Measurements from ENCODE around the gene SGMS2.

Gene SGMS2

DNA sequence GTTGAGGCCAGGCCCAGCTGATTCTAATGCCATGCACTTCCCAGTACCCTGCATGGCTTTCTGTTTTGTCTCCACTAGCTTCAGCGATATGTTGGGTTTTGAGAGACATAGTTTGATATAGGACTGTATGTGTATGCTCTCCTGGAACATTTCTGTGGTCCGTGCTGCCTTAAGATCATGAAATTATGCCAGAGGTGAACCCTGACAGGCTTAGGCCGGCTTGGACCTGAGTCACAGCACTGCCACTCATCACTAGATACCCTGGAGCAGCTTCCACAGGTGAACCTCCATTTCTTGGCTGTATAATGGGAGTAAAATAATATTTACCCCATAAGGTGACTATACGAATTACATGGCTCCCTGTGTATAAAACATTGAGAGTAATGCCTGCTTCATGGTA, 6.4 kb downstream of the SGMS2 start:
- FAIRE-seq: no peak

DNA sequence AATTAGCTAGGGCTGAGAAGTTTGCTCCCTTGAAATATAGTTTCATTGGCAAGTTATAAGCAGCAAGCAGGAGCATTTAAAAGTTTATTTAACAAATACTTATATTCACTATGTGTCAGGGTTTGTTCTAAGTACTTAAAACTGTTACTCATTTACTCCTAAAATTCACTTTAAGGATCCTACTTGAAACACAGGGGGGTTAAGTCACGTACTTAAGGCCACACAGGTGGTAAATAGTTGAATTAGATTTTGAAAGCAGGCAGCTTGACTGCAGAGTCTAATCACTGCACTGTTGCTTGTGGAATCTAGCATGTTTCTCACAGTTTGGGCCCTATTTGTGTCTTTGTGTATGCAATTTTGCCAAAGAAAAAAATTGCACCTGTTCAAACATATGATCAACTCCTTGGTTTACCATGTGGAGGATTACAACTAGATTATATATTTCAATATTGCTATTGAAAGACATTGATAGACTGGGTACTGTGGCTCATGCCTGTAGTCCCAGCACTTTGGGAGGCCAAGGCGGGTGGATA, 7.6 kb downstream of the SGMS2 start:
- FAIRE-seq: no peak

GRCh38 chr4:107834241-107834794, 9.6 kb downstream of the SGMS2 start:
- FAIRE-seq: no peak

- FAIRE-seq: no peak
Observed at GRCh38 chr4:107835406-107835805, 10.7 kb downstream of the SGMS2 start.

- no peak for FAIRE-seq
Observed at GRCh38 chr4:107837317-107837716, 12.6 kb downstream of the SGMS2 start.

GRCh38 chr4:107837776-107838618, 13.3 kb downstream of the SGMS2 start:
- no peak for FAIRE-seq

GRCh38 chr4:107838861-107839565, 14.3 kb downstream of the SGMS2 start:
- no peak for FAIRE-seq

DNA sequence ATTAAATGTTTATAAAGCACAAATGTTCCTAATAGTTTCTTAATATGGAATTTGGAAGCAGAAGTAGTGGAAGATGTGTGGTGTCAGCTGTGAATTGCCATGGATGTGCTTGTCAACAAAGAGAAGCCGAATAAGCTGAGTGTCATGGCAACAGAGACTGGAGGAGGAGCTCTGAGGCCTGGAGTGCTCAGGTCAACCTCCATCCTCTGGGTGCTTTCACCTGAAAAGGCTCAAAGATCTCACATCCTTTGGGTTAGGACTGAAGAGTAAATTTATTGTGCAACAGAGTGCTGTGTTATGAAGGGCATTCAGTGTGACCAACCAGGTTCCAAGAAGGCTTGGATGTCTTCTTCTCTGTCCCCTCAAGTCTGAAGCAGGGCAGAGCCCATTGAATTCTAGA, 18.7 kb downstream of the SGMS2 start:
- no peak for FAIRE-seq

DNA sequence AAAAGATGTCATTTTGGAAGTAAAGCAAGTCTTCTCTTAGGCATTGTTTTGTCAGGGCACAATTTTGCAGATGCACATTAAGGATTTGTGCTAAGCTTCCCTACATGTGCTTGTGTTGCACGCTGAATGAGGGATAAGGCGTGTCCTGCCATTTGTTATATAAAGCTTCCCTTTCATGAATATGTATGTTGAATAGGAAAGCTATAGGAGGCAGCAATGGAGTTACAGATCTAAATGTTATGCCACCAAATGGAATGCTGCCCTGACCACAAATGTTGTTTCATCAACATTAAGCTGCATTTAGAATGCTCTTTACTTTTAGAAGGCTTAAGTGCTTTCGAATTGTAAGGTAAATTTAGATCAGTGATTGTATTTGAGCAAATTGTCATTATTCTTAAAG, 20.9 kb downstream of the SGMS2 start:
- no peak for FAIRE-seq

GRCh38 chr4:107850438-107850837, 25.7 kb downstream of the SGMS2 start:
- FAIRE-seq: no peak

GRCh38 chr4:107853444-107854355, 29.0 kb downstream of the SGMS2 start:
- no peak for FAIRE-seq

- no peak for FAIRE-seq
Observed at GRCh38 chr4:107854356-107855022, 29.8 kb downstream of the SGMS2 start.

DNA sequence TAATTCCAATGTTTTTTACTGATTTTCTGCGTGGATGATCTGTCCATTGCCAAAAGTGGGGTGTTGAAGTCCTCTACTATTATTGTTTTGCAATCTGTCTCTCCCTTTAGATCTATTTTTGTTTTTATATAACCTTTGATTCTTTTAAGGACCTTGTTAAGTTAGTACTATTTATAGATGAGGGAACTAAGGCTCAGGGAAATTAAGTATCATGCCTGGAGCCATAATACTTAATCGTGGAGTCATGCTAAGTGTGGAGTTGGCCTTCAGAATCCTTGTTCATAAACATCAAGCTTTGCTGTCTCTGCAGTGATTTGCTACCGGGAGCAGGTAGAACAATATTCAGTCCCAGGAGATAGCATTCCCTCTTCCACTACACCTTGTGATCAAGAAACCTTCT, 31.0 kb downstream of the SGMS2 start:
- no peak for FAIRE-seq

DNA sequence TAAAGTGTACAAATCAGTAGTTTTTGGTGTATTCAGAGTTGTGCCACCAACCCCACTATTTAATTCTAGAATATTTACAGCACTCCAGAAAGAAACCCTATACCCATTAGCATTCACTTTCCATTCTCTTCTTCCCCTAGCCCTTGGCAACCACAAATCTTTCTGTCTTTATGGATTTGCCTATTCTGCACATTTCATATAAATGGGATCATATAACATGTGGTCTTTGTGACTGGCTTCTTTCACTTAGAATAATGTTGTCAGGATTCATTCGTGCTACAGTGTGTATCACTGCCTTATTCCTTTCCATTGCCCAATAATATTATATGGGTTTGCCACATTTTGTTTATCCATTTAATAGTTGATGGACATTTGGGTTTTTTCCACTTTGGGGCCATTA, 32.2 kb downstream of the SGMS2 start:
- FAIRE-seq: no peak

- no peak for FAIRE-seq
Observed at GRCh38 chr4:107857741-107858140, 33.0 kb downstream of the SGMS2 start.

- no peak for FAIRE-seq
Observed at GRCh38 chr4:107858158-107858742, 33.5 kb downstream of the SGMS2 start.

DNA sequence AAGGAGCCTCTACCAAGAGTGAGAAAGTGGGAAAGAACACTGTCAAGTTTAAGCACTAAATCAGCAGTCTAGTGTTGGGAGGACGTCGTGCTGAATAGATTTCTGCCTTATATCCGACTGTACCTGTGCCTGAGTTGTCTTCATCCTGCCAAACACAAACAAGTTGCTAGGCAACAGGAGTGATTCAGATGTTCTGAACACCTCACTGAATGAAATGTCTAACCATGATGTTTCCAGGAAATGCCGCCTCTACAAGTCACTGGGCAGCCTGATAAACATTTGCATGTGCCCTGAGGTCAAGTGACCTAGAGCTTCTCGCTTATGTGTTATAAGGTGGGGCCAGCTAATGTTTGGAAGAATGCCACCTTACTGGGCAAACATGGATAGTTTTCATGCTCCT, 37.9 kb downstream of the SGMS2 start:
- FAIRE-seq: no peak

DNA sequence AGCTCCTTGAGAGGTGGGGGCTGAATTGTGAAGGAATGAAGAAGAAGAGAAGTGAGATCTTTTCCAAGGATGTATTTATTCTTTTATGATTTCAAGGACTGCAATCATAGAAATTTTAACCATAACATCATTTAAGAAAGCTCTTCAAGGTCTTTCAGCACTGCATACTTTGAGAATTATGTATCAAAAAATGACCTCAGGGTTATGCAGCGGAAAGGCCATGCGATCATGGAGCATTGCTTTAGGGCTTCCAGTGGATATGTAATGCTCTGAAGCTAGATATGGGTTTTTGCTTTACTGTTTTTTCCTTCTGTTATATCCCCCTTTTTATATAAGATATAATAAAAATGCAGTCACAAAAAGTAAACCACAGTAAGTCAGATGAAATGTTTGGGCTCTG, 38.7 kb downstream of the SGMS2 start:
- no peak for FAIRE-seq

DNA sequence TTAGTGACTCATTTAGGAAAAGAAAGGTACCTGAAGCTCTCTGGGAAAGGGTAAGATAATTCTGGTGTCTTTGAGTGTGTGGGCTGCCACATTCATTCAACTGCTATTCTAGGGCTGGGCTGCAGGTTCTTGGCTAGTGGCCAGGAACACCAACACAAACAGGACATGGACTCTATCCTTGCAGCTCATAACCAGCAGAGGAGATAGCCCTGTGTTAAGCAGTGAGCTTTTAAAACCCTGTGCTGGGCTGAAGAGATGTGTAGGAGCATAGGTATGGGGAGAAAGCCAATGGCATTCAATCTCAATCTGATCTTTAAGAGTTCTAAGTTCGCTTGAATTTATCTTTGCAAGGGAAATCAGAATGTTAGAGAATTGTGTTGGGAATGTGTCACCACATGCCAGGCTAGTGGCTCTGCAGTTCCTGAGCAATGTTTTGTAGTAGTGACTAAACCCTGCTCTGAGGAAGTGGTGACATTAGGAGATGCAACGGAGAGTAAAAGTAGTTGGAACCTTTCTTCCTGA, 39.2 kb downstream of the SGMS2 start:
- FAIRE-seq: no peak

DNA sequence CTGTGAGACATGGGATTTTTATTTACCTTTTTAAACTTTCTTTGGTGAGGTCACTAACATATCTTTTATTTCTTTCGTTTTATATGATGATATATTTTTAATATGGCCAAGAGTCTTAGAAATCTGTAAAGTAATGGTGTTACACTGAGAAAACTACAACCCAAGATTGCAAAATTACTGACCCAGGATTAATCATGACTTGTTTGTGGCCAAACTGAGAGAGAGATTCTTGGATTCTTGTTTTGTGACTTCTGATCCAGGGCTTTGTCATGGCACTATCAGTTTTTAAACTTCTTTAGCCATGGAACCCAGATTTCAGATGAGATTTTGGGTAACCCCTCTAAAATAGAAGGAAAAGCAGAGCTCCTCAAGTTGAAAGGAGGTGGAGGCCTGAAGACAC, 42.0 kb downstream of the SGMS2 start:
- FAIRE-seq: no peak

- no peak for FAIRE-seq
Observed at GRCh38 chr4:107870236-107870635, 45.5 kb downstream of the SGMS2 start.
